GM21390 (cell line): ENCODE measurements around the gene IL32.
A peak's percentile ranks its signal among the peaks of the same experiment; 100 is the strongest.

Source experiments
- ATAC-seq: cut with Tn5 transposase; IDR thresholded peaks from one replicate; pipeline ENCODE4 v1.9.1; 2021; ENCODE audit not compliant: unreplicated experiment

IL32 gene

GRCh38 chr16:3065069-3065741 is at the start of gene IL32:
Gene IL32 (plus strand): TSS chr16:3065640. CDS start chr16:3065812, 172 bp downstream.
- ATAC-seq, result no peak

GRCh38 chr16:3015865-3016521 is 49.4 kb upstream of the IL32 start:
- no peak for ATAC-seq

GRCh38 chr16:3017344-3017743 is 48.1 kb upstream of the IL32 start:
- ATAC-seq, result no peak

GRCh38 chr16:3017794-3018506 is 47.5 kb upstream of the IL32 start, which contains the start of gene CLDN6:
Gene CLDN6 (minus strand): TSS chr16:3018183. CDS start chr16:3016021, 2,162 bp downstream.
- ATAC-seq, result no peak

- no peak for ATAC-seq
These were observed 45.7 kb upstream of the IL32 start for GRCh38 chr16:3019594-3020246.

- no peak for ATAC-seq
These were observed 45.2 kb upstream of the IL32 start, which contains the start of gene TNFRSF12A for GRCh38 chr16:3020247-3020603. Gene TNFRSF12A (plus strand): TSS chr16:3020368. CDS start chr16:3020398, 30 bp downstream.

- ATAC-seq, result no peak
These were observed 44.6 kb upstream of the IL32 start for GRCh38 chr16:3020604-3021448.

GRCh38 chr16:3021449-3022207 is 43.8 kb upstream of the IL32 start:
- no peak for ATAC-seq

- no peak for ATAC-seq
These were observed 43.2 kb upstream of the IL32 start for GRCh38 chr16:3022208-3022683.

GRCh38 chr16:3022684-3023414 is 42.6 kb upstream of the IL32 start:
- no peak for ATAC-seq

GRCh38 chr16:3023415-3023668 is 42.1 kb upstream of the IL32 start:
- no peak for ATAC-seq

- peak; percentile 68 for ATAC-seq
These were observed 41.6 kb upstream of the IL32 start, which contains the start of the genes HCFC1R1 and THOC6 for GRCh38 chr16:3023669-3024478. Gene HCFC1R1 (minus strand): TSS chr16:3023942. CDS start chr16:3023941, 1 bp downstream. Gene THOC6 (plus strand): TSS chr16:3024035. CDS start chr16:3024327, 292 bp downstream.

GRCh38 chr16:3025032-3026002 is 40.1 kb upstream of the IL32 start:
- no peak for ATAC-seq

- no peak for ATAC-seq
These were observed 39.4 kb upstream of the IL32 start for GRCh38 chr16:3026003-3026378.

- ATAC-seq, result no peak
These were observed 38.6 kb upstream of the IL32 start for GRCh38 chr16:3026609-3027488.

- no peak for ATAC-seq
These were observed 38.0 kb upstream of the IL32 start for GRCh38 chr16:3027489-3027795.
